Tibial nerve (tissue), 4 donors: ENCODE results near the gene SMIM35. TPM values are rescaled to one million over a fixed set of nuclear protein-coding genes. Genes with fewer than 3 reads are reported as not detected.
A peak's percentile ranks its signal among the peaks of the same experiment; 100 is the strongest.
"Not testable (repeated sequence)": the region's sequence is repeated elsewhere in the genome, so short reads cannot be mapped to it uniquely, and the experiment has no call there.

Source experiments
- DNase-seq, 2 donors: peaks; one replicate each; pipeline ENCODE4 v3.0.0-alpha.2; 2019; ENCODE audit warnings: low spot score in 2 of 2
- H3K27ac ChIP-seq, 4 donors: fragments of 200-600 bp; sonication (generic) in 3 of 4; one replicate each; pipeline ENCODE4 v1.5.1; 2017 to 2019; ENCODE audit warnings: mild to moderate bottlenecking in 1 of 4
- H3K27me3 ChIP-seq, 2 donors: fragments of 200-600 bp; sonication (generic) in 1 of 2; one replicate each; pipeline versions ENCODE4 v1.5.1 to v1.6.0; 2017 to 2019
- H3K36me3 ChIP-seq, 3 donors: fragments of 200-600 bp; sonication (generic); one replicate each; pipeline ENCODE4 v1.5.1; 2018 to 2019
- H3K4me1 ChIP-seq, 4 donors: fragments of 200-600 bp; sonication (generic) in 3 of 4; one replicate each; pipeline ENCODE4 v1.5.1; 2017 to 2019
- H3K4me3 ChIP-seq, 4 donors: fragments of 200-600 bp; sonication (generic) in 3 of 4; one replicate each; pipeline ENCODE4 v1.5.1; 2017 to 2019; ENCODE audit warnings: mild to moderate bottlenecking in 1 of 4, moderate library complexity in 1 of 4
- H3K9me3 ChIP-seq, 4 donors: fragments of 200-600 bp; sonication (generic) in 3 of 4; one replicate each; pipeline ENCODE4 v1.5.1; 2017 to 2019
- EP300 ChIP-seq, 2 donors: sonication (generic); formaldehyde crosslinking; IDR thresholded peaks; one replicate each; pipeline ENCODE4 v1.6.1; 2017; ENCODE audit warnings: antibody characterized with exemption in 2 of 2, mild to moderate bottlenecking in 1 of 2
- POLR2A ChIP-seq, 2 donors: fragments of 450-650 bp; IDR thresholded peaks; one replicate each; pipeline ENCODE4 v1.6.1; 2017; ENCODE audit warnings: antibody characterized with exemption in 2 of 2, mild to moderate bottlenecking in 2 of 2, moderate library complexity in 2 of 2
- WGBS, 2 donors: methylation state at CpG; one replicate each; pipeline ENCODE4 v1.1.5; 2018; 5-methylcytosine and 5-hydroxymethylcytosine counted together
- total RNA-seq, 4 donors: library from RNA; depleted of rRNA; stranded (reverse); fragments of >200 nt; gene quantifications; one replicate each; pipeline ENCODE4 v1.1.0, GENCODE V29; 2016
- TF ChIP-seq, protein P1 (sequence below), 5 experiments: fragments of 200-600 bp in 3 of 5; fragments of 450-650 bp in 2 of 5; sonication (generic) in 3 of 5; IDR thresholded peaks; one replicate each; pipeline ENCODE4 v1.5.1; 2016 to 2019; ENCODE audit warnings: antibody characterized with exemption in 5 of 5, mild to moderate bottlenecking in 3 of 5, moderate library complexity in 2 of 5

SMIM35 gene
- total RNA-seq, 4 donors from 2014 or later: not detected

DNA sequence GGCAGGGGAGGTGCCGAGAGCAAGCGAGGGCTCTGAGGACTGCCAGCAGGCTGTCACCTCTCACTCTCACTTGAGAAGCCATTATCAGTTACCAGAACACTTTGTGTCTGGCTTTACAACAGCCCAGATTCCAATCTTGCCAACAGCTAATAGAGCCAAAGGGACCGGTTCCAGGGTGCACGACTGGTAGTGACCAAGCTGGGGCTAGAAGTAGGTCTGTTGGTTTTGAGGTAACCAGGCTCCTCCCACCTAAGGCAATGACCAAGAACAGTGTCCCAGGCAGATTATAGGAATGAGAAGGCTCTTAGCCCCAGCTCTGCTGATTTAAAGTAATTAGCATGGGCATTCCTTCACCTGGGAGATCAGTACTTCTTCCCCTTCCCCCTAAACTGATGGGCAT is 107.8 kb downstream of the SMIM35 start:
- 86 to 93% methylated on average over 3 to 4 of the region's 4 CpGs for WGBS, 2 donors
- peak overlapping the region in 3 of 4 donors; percentile 53 to 64 (median 56) for H3K27ac ChIP-seq
- DNase-seq: no peak
- no peaks in the 10 kb centered on the region for H3K9me3 ChIP-seq
- no peaks in the 10 kb centered on the region for H3K4me1 ChIP-seq
- H3K4me3 ChIP-seq: no peak overlapping the region
- H3K36me3 ChIP-seq: no peaks in the 10 kb centered on the region
- TF ChIP-seq EP300 (IDR thresholded peaks at IDR 0.05) (no peak), POLR2A (IDR thresholded peaks at IDR 0.05) (no peak)
- TF ChIP-seq, protein P1, sequence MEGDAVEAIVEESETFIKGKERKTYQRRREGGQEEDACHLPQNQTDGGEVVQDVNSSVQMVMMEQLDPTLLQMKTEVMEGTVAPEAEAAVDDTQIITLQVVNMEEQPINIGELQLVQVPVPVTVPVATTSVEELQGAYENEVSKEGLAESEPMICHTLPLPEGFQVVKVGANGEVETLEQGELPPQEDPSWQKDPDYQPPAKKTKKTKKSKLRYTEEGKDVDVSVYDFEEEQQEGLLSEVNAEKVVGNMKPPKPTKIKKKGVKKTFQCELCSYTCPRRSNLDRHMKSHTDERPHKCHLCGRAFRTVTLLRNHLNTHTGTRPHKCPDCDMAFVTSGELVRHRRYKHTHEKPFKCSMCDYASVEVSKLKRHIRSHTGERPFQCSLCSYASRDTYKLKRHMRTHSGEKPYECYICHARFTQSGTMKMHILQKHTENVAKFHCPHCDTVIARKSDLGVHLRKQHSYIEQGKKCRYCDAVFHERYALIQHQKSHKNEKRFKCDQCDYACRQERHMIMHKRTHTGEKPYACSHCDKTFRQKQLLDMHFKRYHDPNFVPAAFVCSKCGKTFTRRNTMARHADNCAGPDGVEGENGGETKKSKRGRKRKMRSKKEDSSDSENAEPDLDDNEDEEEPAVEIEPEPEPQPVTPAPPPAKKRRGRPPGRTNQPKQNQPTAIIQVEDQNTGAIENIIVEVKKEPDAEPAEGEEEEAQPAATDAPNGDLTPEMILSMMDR (IDR thresholded peaks at IDR 0.05): no peak
- H3K27me3 ChIP-seq: no peaks in the 10 kb centered on the region

DNA sequence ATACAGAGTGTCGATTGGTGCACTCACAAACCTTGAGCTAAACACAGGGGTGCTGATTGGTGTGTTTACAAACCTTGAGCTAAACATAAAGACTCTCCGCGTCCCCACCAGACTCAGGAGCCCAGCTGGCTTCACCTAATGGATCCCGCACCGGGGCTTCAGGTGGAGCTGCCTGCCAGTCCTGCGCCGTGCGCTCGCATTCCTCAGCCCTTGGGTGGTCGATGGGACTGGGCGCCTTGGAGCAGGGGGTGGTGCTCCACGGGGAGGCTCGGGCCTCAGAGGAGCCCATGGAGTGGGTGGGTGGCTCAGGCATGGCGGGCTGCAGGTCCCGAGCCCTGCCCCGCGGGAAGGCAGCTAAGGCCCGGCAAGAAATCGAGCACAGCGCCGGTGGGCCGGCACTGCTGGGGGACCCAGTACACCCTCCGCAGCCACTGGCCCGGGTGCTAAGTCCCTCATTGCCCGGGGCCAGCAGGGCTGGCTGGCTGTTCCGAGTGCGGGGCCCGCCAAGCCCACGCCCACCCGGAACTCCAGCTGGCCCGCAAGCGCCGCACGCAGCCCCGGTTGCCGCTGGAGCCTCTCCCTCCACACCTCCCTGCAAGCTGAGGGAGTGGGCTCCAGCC is 108.4 kb downstream of the SMIM35 start:
- WGBS, 2 donors: 94 to 97% methylated on average over 6 to 15 of the region's 36 CpGs
- H3K27me3 ChIP-seq, H3K4me1 ChIP-seq, H3K36me3 ChIP-seq, H3K9me3 ChIP-seq, H3K27ac ChIP-seq, H3K4me3 ChIP-seq, DNase-seq: not testable (repeated sequence)

GRCh38 chr11:117977612-117978264 is 109.0 kb downstream of the SMIM35 start:
- DNase-seq, H3K27me3 ChIP-seq, H3K9me3 ChIP-seq, H3K4me3 ChIP-seq, H3K36me3 ChIP-seq, H3K27ac ChIP-seq, H3K4me1 ChIP-seq: not testable (repeated sequence)
- 78 to 85% methylated on average over 21 to 22 of the region's 23 CpGs for WGBS, 2 donors

GRCh38 chr11:117977029-117977428 is 109.7 kb downstream of the SMIM35 start:
- Histone ChIP-seq H3K27me3 (no peaks in the 10 kb centered on the region), H3K36me3 (no peaks in the 10 kb centered on the region), H3K4me1 (peaks cover 0 to 4% (median 0%) of the 10 kb centered on the region in 4 donors), H3K27ac (peak overlapping the region in 1 of 4 donors; percentile 2), H3K9me3 (no peaks in the 10 kb centered on the region), H3K4me3 (no peak overlapping the region)
- WGBS, 2 donors: 71 to 76% methylated on average over 5 of the region's 5 CpGs
- DNase-seq: no peak
- TF ChIP-seq EP300 (IDR thresholded peaks at IDR 0.05) (no peak), POLR2A (IDR thresholded peaks at IDR 0.05) (no peak)
- TF ChIP-seq, protein P1 (IDR thresholded peaks at IDR 0.05): no peak

DNA sequence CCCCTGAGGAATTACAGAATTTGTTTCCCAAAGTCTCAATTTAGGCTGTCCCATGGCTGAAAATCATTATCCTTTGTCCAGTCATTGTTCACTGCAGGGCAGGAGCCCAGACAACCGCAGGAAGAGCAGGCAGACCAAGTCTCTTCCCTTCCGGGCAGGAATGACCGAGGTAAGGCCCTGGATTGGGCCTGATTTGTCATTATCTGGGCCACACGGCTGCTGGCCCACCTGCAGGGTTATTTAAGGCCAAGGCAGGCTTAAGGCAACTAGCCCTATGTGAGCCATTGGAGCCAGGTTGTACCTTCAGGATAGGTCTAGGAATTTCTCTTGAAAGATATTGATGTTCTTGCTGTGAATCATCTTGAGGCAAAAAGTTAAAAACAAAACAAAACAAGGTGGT is 110.3 kb downstream of the SMIM35 start:
- no peaks in the 10 kb centered on the region for H3K9me3 ChIP-seq
- H3K4me3 ChIP-seq: no peak overlapping the region
- no peaks in the 10 kb centered on the region for H3K27me3 ChIP-seq
- WGBS, 2 donors: 75 to 79% methylated on average over 4 of the region's 4 CpGs
- DNase-seq: no peak
- TF ChIP-seq EP300 (IDR thresholded peaks at IDR 0.05): no peak
- TF ChIP-seq, protein P1 (IDR thresholded peaks at IDR 0.05): no peak
- TF ChIP-seq POLR2A (IDR thresholded peaks at IDR 0.05): no peak
- no peaks in the 10 kb centered on the region for H3K36me3 ChIP-seq
- peaks cover 0 to 4% (median 0%) of the 10 kb centered on the region in 4 donors for H3K4me1 ChIP-seq
- peak overlapping the region in 1 of 4 donors; percentile 2 for H3K27ac ChIP-seq

DNA sequence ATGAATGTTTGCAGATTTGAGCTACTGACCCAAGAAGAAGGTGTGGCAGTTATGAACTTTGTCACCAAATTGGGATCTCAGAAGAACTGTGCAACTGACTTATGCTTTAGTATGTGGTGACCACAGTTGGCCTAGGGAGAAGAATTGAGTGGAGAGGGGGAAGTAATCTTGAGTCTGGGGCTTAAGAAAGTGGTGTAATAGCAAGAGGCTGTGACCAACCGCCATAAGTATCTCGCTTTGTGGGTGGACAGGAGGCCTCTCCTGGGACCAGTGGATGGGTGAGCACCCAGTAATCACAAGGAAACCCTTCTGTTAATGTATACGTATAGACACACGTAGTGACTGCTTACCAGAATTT is 113.3 kb downstream of the SMIM35 start:
- no peaks in the 10 kb centered on the region for H3K36me3 ChIP-seq
- 84 to 91% methylated on average over 4 of the region's 4 CpGs for WGBS, 2 donors
- H3K9me3 ChIP-seq: no peaks in the 10 kb centered on the region
- peaks cover 0 to 5% (median 2%) of the 10 kb centered on the region in 4 donors for H3K4me1 ChIP-seq
- H3K27me3 ChIP-seq: no peaks in the 10 kb centered on the region
- H3K4me3 ChIP-seq: no peak overlapping the region
- TF ChIP-seq POLR2A (IDR thresholded peaks at IDR 0.05) (no peak), EP300 (IDR thresholded peaks at IDR 0.05) (no peak)
- TF ChIP-seq, protein P1 (IDR thresholded peaks at IDR 0.05): no peak
- H3K27ac ChIP-seq: no peak overlapping the region
- no peak for DNase-seq
